ENCODE data around the gene CST4. TPM values are rescaled to one million over a fixed set of nuclear protein-coding genes. Genes with fewer than 3 reads are reported as not detected.
"Not testable (repeated sequence)": the region's sequence is repeated elsewhere in the genome, so short reads cannot be mapped to it uniquely, and the experiment has no call there.

The CST4 gene
- total and polyA plus RNA-seq, 10 donors = not detected

GRCh38 chr20:23661002-23661429, 27.8 kb downstream of the CST4 start:
- intact Hi-C loops (cut with DNase I; ENCODE audit: low total_unique reads) = no loop called here
- 83 to 92% (median 91%) methylated on average over 6 of the region's 6 CpGs for WGBS, 5 donors
- H3K4me1 ChIP-seq = peaks cover 4 to 8% (median 5%) of the 10 kb centered on the region in 6 donors
- H3K9me3 ChIP-seq = no peaks in the 10 kb centered on the region
- no peak overlapping the region for H3K4me3 ChIP-seq
- H3K36me3 ChIP-seq = no peaks in the 10 kb centered on the region
- H3K27me3 ChIP-seq (replicated peaks in 1 of 7) = peaks cover 0 to 3% (median 0%) of the 10 kb centered on the region in 7 donors
- no peak for TF ChIP-seq POLR2AphosphoS5 (IDR thresholded peaks at IDR 0.05)
- no peak for TF ChIP-seq CTCF (IDR thresholded peaks at IDR 0.05 in 8 of 11, conservative IDR thresholded peaks at IDR 0.05 in 3 of 11)
- TF ChIP-seq POLR2A (IDR thresholded peaks at IDR 0.05) = no peak
- no peak overlapping the region for H3K27ac ChIP-seq
- no peak for DNase-seq

GRCh38 chr20:23659989-23660837, 28.6 kb downstream of the CST4 start:
- Histone ChIP-seq H3K4me1 (peaks cover 7 to 16% (median 11%) of the 10 kb centered on the region in 6 donors), H3K4me3 (no peak overlapping the region), H3K36me3 (no peaks in the 10 kb centered on the region), H3K27ac (no peak overlapping the region), H3K9me3 (no peaks in the 10 kb centered on the region), H3K27me3 (replicated peaks in 1 of 7) (peaks cover 0 to 6% (median 0%) of the 10 kb centered on the region in 7 donors)
- 66 to 78% (median 68%) methylated on average over 8 of the region's 8 CpGs for WGBS, 5 donors
- no peak for DNase-seq
- intact Hi-C loops (cut with DNase I; ENCODE audit: low total_unique reads) = no loop called here
- TF ChIP-seq POLR2AphosphoS5 (IDR thresholded peaks at IDR 0.05) = no peak
- TF ChIP-seq CTCF (IDR thresholded peaks at IDR 0.05 in 8 of 11, conservative IDR thresholded peaks at IDR 0.05 in 3 of 11) = no peak
- TF ChIP-seq POLR2A (IDR thresholded peaks at IDR 0.05) = no peak

- intact Hi-C loops (cut with DNase I; ENCODE audit: low total_unique reads); DNase-seq: not testable (repeated sequence)
- 85 to 100% (median 92%) methylated on average over 2 of the region's 2 CpGs for WGBS, 5 donors
Observed at GRCh38 chr20:23659610-23659988, 29.2 kb downstream of the CST4 start.

GRCh38 chr20:23658989-23659609, 29.7 kb downstream of the CST4 start:
- Histone ChIP-seq H3K27ac (no peak overlapping the region), H3K4me3 (no peak overlapping the region), H3K36me3 (no peaks in the 10 kb centered on the region), H3K9me3 (no peaks in the 10 kb centered on the region), H3K4me1 (peaks cover 7 to 28% (median 15%) of the 10 kb centered on the region in 6 donors), H3K27me3 (replicated peaks in 1 of 7) (peaks cover 0 to 6% (median 0%) of the 10 kb centered on the region in 7 donors)
- TF ChIP-seq POLR2A (IDR thresholded peaks at IDR 0.05) (no peak), POLR2AphosphoS5 (IDR thresholded peaks at IDR 0.05) (no peak), CTCF (IDR thresholded peaks at IDR 0.05 in 8 of 11, conservative IDR thresholded peaks at IDR 0.05 in 3 of 11) (no peak)
- intact Hi-C loops (cut with DNase I; ENCODE audit: low total_unique reads) = no loop called here
- WGBS, 5 donors = 86 to 97% (median 93%) methylated on average over 8 of the region's 8 CpGs
- DNase-seq = no peak

More at GRCh38 chr20:23659610-23659988, 29.2 kb downstream of the CST4 start:
- not testable (repeated sequence) for H3K27ac ChIP-seq; H3K36me3 ChIP-seq; H3K4me3 ChIP-seq; H3K27me3 ChIP-seq (replicated peaks in 1 of 7); H3K9me3 ChIP-seq
- H3K4me1 ChIP-seq = peaks cover 7 to 23% (median 14%) of the 10 kb centered on the region in 6 donors
